Mucosa of gallbladder (tissue), 1 donor: ENCODE data around the gene ENPP7. TPM values are rescaled to one million over a fixed set of nuclear protein-coding genes. Genes with fewer than 3 reads are reported as not detected.
"Not testable (repeated sequence)": the region's sequence is repeated elsewhere in the genome, so short reads cannot be mapped to it uniquely, and the experiment has no call there.

Source experiments
- DNase-seq: peaks from one replicate; pipeline ENCODE4 v3.0.0-alpha.2; 2020; ENCODE audit warnings: low spot score
- total RNA-seq: library from RNA; stranded (reverse); gene quantifications from one replicate; pipeline ENCODE4 v1.2.1, GENCODE V29; 2021
- donor health status: DM: no; HTN: no; CAD: no.

The ENPP7 gene
- total RNA-seq, 1 donor from 2014 or later: 0.23 TPM

GRCh38 chr17:79749156-79749815 lies 18.5 kb downstream of the ENPP7 start:
- DNase-seq: no peak

- DNase-seq: no peak
Observed at GRCh38 chr17:79749958-79750357, 19.2 kb downstream of the ENPP7 start.

- DNase-seq: no peak
Observed at GRCh38 chr17:79750650-79751545, 20.2 kb downstream of the ENPP7 start.

GRCh38 chr17:79752175-79752574 lies 21.4 kb downstream of the ENPP7 start:
- no peak for DNase-seq

- DNase-seq: no peak
Observed at GRCh38 chr17:79754370-79754769, 23.6 kb downstream of the ENPP7 start.

GRCh38 chr17:79754903-79755302 lies 24.2 kb downstream of the ENPP7 start:
- not testable (repeated sequence) for DNase-seq

- DNase-seq: no peak
Observed at GRCh38 chr17:79755591-79755990, 24.8 kb downstream of the ENPP7 start.

GRCh38 chr17:79757140-79757745 lies 26.5 kb downstream of the ENPP7 start:
- no peak for DNase-seq

GRCh38 chr17:79758271-79758670 lies 27.5 kb downstream of the ENPP7 start:
- DNase-seq: no peak

GRCh38 chr17:79760197-79760906 lies 29.6 kb downstream of the ENPP7 start:
- no peak for DNase-seq

GRCh38 chr17:79761894-79762589 lies 31.3 kb downstream of the ENPP7 start:
- no peak for DNase-seq

GRCh38 chr17:79765708-79766107 lies 35.0 kb downstream of the ENPP7 start:
- no peak for DNase-seq

- DNase-seq: no peak
Observed at GRCh38 chr17:79769570-79770506, 39.1 kb downstream of the ENPP7 start.

- no peak for DNase-seq
Observed at GRCh38 chr17:79771276-79771675, 40.5 kb downstream of the ENPP7 start.

GRCh38 chr17:79772726-79773125 lies 42.0 kb downstream of the ENPP7 start:
- not testable (repeated sequence) for DNase-seq

GRCh38 chr17:79774561-79774975 lies 43.8 kb downstream of the ENPP7 start:
- DNase-seq: no peak

GRCh38 chr17:79775632-79776031 lies 44.9 kb downstream of the ENPP7 start:
- no peak for DNase-seq

- DNase-seq: no peak
Observed at GRCh38 chr17:79776376-79777119, 45.8 kb downstream of the ENPP7 start.

- no peak for DNase-seq
Observed at GRCh38 chr17:79777120-79777893, 46.6 kb downstream of the ENPP7 start.
